Heart left ventricle (tissue), 16 donors: Measurements from ENCODE around the gene CDA. TPM values are rescaled to one million over a fixed set of nuclear protein-coding genes. Genes with fewer than 3 reads are reported as not detected.

Source experiments
- ATAC-seq, 4 donors: fragments of 200-7000 bp; cut with Tn5 transposase; one replicate each; pipeline ENCODE4 v1.9.1; 2020 to 2022; ENCODE audit warnings: moderate library complexity in 4 of 4, mild to moderate bottlenecking in 3 of 4, moderate number of reproducible peaks in 1 of 4
- DNase-seq, 5 donors: peaks; one replicate each; pipeline ENCODE4 v3.0.0-alpha.2; 2020
- H3K27ac ChIP-seq, 12 donors: fragments of 200-600 bp; sonication (generic) in 4 of 12; one replicate each; pipeline versions ENCODE4 v1.5.0 to v1.8.0; 2016 to 2022; ENCODE audit warnings: mild to moderate bottlenecking in 2 of 12
- H3K27me3 ChIP-seq, 9 donors: fragments of 200-600 bp; sonication (generic) in 2 of 9; one replicate each; pipeline versions ENCODE4 v1.5.1 to v1.8.0; 2016 to 2022; ENCODE audit warnings: mild to moderate bottlenecking in 3 of 9
- H3K36me3 ChIP-seq, 9 donors: fragments of 200-600 bp; sonication (generic) in 2 of 9; one replicate each; pipeline versions ENCODE4 v1.5.0 to v1.8.0; 2018 to 2022; ENCODE audit warnings: mild to moderate bottlenecking in 2 of 9
- H3K4me1 ChIP-seq, 12 donors: fragments of 200-600 bp; sonication (generic) in 4 of 12; one replicate each; pipeline versions ENCODE4 v1.5.0 to v1.8.0; 2016 to 2022; ENCODE audit warnings: mild to moderate bottlenecking in 3 of 12
- H3K4me3 ChIP-seq, 12 donors: fragments of 200-600 bp; sonication (generic) in 4 of 12; one replicate each; pipeline versions ENCODE4 v1.5.0 to v1.8.0; 2017 to 2022; ENCODE audit warnings: mild to moderate bottlenecking in 9 of 12, moderate library complexity in 4 of 12
- H3K9me3 ChIP-seq, 12 donors: fragments of 200-600 bp; sonication (generic) in 4 of 12; one replicate each; pipeline versions ENCODE4 v1.5.0 to v1.8.0; 2016 to 2022; ENCODE audit warnings: mild to moderate bottlenecking in 1 of 12
- POLR2A ChIP-seq, 2 donors: fragments of 450-650 bp; IDR thresholded peaks; one replicate each; pipeline ENCODE4 v1.6.1; 2017; ENCODE audit warnings: antibody characterized with exemption in 2 of 2, mild to moderate bottlenecking in 2 of 2, moderate library complexity in 2 of 2
- WGBS, 4 donors: extraction: QIAGEN DNeasy Blood & Tissue Kit in 2 of 4; methylation state at CpG; one replicate each; pipeline versions ENCODE4 v1.1.5 to v1.1.7; 2013 to 2018; 5-methylcytosine and 5-hydroxymethylcytosine counted together
- intact Hi-C, 10 donors: fragments of 100-400 bp; cut with DNase I; formaldehyde crosslinking; loops; one replicate each; pipeline versions ENCODE4 v1.11.1 to v1.14.2; 2022
- polyA plus RNA-seq, 2 donors: library from polyadenylated mRNA; stranded (reverse); fragments of 200-250 nt; gene quantifications; one replicate each; pipeline ENCODE4 v1.2.3, GENCODE V29; 2013
- total RNA-seq, 9 donors: library from RNA; depleted of rRNA in 2 of 9; stranded (reverse); fragments of >200 nt in 2 of 9; fragmentation: NEBNext Ultra II Directional in 3 of 9; extraction: Animal tissue kit (Norgen Biotek cat#: 25700) in 3 of 9; gene quantifications; one replicate each; pipeline versions ENCODE4 v1.1.0 to v1.2.4, GENCODE V29; 2016 to 2023
- TF ChIP-seq, protein P1 (sequence below), 12 donors: fragments of 200-600 bp; sonication (generic) in 4 of 12; IDR thresholded peaks; one replicate each; pipeline versions ENCODE4 v1.5.0 to v1.8.0; 2018 to 2022; ENCODE audit warnings: antibody characterized with exemption in 12 of 12, mild to moderate bottlenecking in 5 of 12
- donor health status: ischemic (EF 13 %, LVEDD 7.1; RV severe dilation, severe dysfunction).
- donor health status: healthy with polysubstance abuse.
- donor health status: DM: no; HTN: yes; CAD: no.
- donor health status: DM: no; HTN: no; CAD: no.
- donor health status: ischemic (EF 25% LVEDD 6.9; RV normal size, moderate dysfunction).
- donor health status: ischemic (EF 25% LVEDD 5.7; RV mildly dilated, moderate dysfunction).
- donor health status: healthy.
- donor health status: DM: yes; HTN: yes; CAD: no.
- donor health status: ischemic (EF 35%, LVEDD 5.7; RV mildly dilated, moderate dysfunction).
- donor health status: nonischemic (EF 11% LVEDD 7.7; RV severe dilation, severe dysfunction).
- donor health status: DM: yes; HTN: yes; CAD: no.
- donor health status: PGD.
- donor health status: ischemic (EF 29% LVEDD 5.4; RV normal size, mild dysfunction).
- donor health status: nonischemic (EF 23%, LVEDD 6.1; RV moderate dilation, normal function).

The CDA gene
- total and polyA plus RNA-seq, 11 donors, result 0.63 to 7.6 (median 2.9) TPM

DNA sequence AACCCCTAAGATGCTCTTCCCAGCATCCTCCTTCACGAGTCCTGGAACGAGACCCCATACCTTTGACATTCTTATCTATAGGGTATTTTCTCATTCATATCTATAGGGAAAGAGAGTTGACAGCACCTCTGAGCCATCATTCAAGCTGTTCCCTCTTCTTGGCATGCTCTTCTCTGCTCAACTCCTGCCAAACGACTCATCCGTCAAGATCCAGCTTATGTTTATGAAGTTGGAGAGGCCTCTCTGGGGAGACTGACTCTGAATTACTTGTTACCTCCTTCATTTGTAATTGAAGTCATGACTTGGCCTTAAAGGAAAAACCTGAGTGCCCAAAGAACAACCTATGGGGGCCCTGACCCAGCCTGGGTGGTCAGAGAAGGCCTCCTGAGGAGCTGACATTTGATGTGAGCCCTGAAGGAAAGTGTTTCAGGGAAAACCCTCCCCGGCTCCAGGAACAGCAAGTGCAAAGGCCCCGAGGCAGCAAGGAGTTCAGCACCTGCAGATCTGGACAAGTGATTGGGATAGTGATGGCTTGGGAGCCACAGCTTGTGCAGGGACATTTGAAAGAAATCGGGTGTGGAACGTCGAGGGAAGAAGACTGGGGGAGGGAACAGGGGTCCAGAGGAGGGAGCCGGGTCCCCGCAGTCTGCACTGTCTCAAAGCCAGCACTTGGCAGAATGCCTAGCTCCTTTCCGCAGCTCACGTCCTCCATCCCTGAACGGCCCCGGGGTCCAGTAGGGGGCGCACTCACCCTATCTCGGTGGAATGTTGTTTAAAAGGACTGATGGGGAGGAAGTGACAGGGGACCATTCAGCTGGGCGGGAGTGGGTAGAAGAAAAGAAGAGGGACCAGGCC is 14.0 kb upstream of the CDA start:
- Histone ChIP-seq H3K27ac (no peak overlapping the region), H3K9me3 (peaks cover 0 to 14% (median 0%) of the 10 kb centered on the region in 12 donors), H3K4me3 (no peak overlapping the region), H3K27me3 (peaks cover 0 to 3% (median 0%) of the 10 kb centered on the region in 9 donors), H3K4me1 (peaks cover 0 to 4% (median 0%) of the 10 kb centered on the region in 12 donors), H3K36me3 (no peaks in the 10 kb centered on the region)
- TF ChIP-seq, protein P1, sequence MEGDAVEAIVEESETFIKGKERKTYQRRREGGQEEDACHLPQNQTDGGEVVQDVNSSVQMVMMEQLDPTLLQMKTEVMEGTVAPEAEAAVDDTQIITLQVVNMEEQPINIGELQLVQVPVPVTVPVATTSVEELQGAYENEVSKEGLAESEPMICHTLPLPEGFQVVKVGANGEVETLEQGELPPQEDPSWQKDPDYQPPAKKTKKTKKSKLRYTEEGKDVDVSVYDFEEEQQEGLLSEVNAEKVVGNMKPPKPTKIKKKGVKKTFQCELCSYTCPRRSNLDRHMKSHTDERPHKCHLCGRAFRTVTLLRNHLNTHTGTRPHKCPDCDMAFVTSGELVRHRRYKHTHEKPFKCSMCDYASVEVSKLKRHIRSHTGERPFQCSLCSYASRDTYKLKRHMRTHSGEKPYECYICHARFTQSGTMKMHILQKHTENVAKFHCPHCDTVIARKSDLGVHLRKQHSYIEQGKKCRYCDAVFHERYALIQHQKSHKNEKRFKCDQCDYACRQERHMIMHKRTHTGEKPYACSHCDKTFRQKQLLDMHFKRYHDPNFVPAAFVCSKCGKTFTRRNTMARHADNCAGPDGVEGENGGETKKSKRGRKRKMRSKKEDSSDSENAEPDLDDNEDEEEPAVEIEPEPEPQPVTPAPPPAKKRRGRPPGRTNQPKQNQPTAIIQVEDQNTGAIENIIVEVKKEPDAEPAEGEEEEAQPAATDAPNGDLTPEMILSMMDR (IDR thresholded peaks at IDR 0.05), result peak; percentile 58 to 88 (median 73)
- TF ChIP-seq POLR2A (IDR thresholded peaks at IDR 0.05), result no peak
- intact Hi-C loops, result loop anchor here (1.0 to 10.0 kb wide), 8 partner anchors 50 to 67 kb away; partner anchors contain the start of gene PINK1 (in 8 of the 10)
- ATAC-seq (peak; percentile 88 to 98 (median 98)), DNase-seq (peak; percentile 84 to 93 (median 86))
- 20 to 25% (median 20%) methylated on average over 18 of the region's 18 CpGs for WGBS, 4 donors

DNA sequence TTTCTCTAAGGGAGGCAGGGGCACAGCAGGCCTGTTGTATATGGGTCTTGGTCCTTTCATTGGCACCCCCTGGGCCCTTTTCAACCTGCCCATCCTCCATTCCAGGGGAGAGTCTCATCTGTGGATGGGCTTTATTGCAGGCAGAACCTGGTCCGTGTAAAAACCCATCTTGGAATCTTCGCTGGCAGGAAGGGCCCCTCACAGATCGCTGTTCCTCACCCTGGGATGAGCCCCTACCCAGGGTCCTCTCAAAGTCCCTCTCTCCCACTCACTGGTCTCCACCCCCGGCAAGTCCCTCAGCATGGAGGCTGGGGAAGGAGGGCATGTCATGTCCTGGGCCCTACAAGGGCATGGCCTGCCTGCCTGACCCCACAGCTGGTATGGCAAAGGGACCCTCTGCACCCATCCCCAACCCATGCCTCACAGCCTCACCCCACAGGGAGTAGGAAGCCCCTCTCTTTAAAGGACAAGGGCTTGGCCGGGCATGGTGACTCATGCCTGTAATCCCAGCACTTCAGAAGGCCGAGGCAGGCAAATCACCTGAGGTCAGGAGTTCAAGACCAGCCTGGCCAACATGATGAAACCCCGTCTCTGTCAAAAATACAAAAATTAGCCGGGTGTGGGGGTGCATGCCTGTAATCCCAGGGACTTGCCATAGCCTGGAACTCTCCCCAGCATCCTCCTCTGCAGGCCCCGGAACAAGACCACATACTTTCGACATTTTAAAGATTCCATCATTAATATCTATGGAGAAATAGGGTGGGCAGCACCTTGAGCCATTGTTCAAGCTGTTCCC is 13.2 kb upstream of the CDA start:
- no peaks in the 10 kb centered on the region for H3K27me3 ChIP-seq
- ATAC-seq (peak in 1 of 4 donors; percentile 29), DNase-seq (no peak)
- H3K36me3 ChIP-seq, result no peaks in the 10 kb centered on the region
- 70 to 86% (median 75%) methylated on average over 8 to 10 of the region's 10 CpGs for WGBS, 4 donors
- TF ChIP-seq, protein P1 (IDR thresholded peaks at IDR 0.05), result no peak
- H3K4me1 ChIP-seq, result peaks cover 0 to 4% (median 0%) of the 10 kb centered on the region in 12 donors
- no peak overlapping the region for H3K27ac ChIP-seq
- intact Hi-C loops, result loop anchor here (1.0 to 10.0 kb wide), 8 partner anchors 51 to 67 kb away; partner anchors contain the start of gene PINK1 (in 8 of the 10)
- H3K9me3 ChIP-seq, result peaks cover 0 to 14% (median 0%) of the 10 kb centered on the region in 12 donors
- no peak overlapping the region for H3K4me3 ChIP-seq

DNA sequence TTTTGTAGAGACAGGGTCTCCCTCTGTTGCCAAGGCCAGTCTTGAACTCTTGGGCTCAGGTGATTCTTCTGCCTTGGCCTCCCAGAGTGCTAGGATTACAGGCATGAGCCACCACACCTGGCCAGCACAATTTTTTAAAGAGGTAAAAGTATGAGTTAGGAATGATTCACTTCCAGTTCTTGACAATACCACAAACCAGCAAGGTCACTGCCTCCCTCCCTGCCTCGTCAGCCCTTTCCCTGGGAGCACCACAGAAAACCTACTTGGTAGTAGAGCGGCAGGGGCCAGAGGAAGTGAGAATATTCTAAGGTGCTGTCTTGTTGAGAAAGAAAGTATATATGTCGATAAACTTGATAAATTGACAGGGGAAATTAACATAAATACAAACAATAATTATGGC is 10.8 kb upstream of the CDA start:
- TF ChIP-seq, protein P1 (IDR thresholded peaks at IDR 0.05), result no peak
- TF ChIP-seq POLR2A (IDR thresholded peaks at IDR 0.05), result no peak
- Histone ChIP-seq H3K27me3 (no peaks in the 10 kb centered on the region), H3K27ac (no peak overlapping the region), H3K36me3 (no peaks in the 10 kb centered on the region), H3K9me3 (peaks cover 0 to 5% (median 0%) of the 10 kb centered on the region in 12 donors), H3K4me1 (peaks cover 0 to 4% (median 0%) of the 10 kb centered on the region in 12 donors), H3K4me3 (no peak overlapping the region)
- ATAC-seq, result no peak
- no peak for DNase-seq
- WGBS, 4 donors, result 80 to 84% (median 81%) methylated on average over 3 of the region's 3 CpGs
- intact Hi-C loops, result loop anchor here in 5 of 10 donors (5.0 to 10.0 kb wide), 3 partner anchors 53 to 64 kb away; partner anchors contain the start of gene PINK1 (in 3 of the 5)
